Sciatic nerve (tissue), 2 donors: ENCODE data around the gene CRIP2. TPM values are rescaled to one million over a fixed set of nuclear protein-coding genes. Genes with fewer than 3 reads are reported as not detected.

Experiments
- ATAC-seq: fragments of 200-7000 bp; cut with Tn5 transposase; one replicate; pipeline ENCODE4 v1.9.1; 2020; ENCODE audit warnings: mild to moderate bottlenecking, moderate library complexity
- DNase-seq: peaks from one replicate; pipeline ENCODE4 v3.0.0-alpha.2; 2020; ENCODE audit warnings: low spot score
- intact Hi-C: fragments of 100-400 bp; cut with DNase I; formaldehyde crosslinking; loops from one replicate; pipeline ENCODE4 v1.14.2; 2022
- total RNA-seq: library from RNA; stranded (reverse); fragmentation: NEBNext Ultra II Directional; extraction: Animal tissue kit (Norgen Biotek cat#: 25700); gene quantifications from one replicate; pipeline ENCODE4 v1.2.1, GENCODE V29; 2021
- donor health status: DM: no; HTN: no; CAD: no.
- donor health status: DM: no; HTN: no; CAD: no.

Gene CRIP2
- total RNA-seq, 1 donor from 2014 or later: 172 TPM

- intact Hi-C loops: no loop called here
- ATAC-seq (no peak), DNase-seq (no peak)
Observed at GRCh38 chr14:105458010-105458409, 16.6 kb upstream of the CRIP2 start.

DNA sequence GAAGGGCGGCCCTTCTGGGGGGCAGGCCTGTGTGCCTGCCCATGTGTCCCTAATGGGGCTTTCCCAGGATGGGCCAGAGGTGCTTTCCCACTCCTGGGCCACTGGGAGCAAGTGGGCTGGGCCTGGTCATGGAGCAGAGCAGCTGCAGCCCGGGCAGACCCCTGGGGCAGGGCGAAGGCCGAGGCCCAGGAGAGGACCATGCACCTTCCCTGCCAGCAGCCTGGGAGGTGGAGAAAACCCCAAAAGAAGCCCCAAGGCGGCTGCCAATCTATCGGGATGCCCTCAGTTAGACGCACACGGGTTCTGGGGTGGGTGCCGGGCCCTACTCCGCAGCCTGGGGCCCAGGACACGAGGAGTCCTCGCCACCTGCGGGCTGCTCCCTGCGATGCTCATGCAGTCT, 16.1 kb upstream of the CRIP2 start:
- DNase-seq (no peak), ATAC-seq (no peak)
- intact Hi-C loops: no loop called here

- DNase-seq (no peak), ATAC-seq (no peak)
- intact Hi-C loops: no loop called here
Observed at GRCh38 chr14:105460116-105460515, 14.5 kb upstream of the CRIP2 start.

GRCh38 chr14:105460616-105461015, 14.0 kb upstream of the CRIP2 start:
- ATAC-seq (no peak), DNase-seq (no peak)
- intact Hi-C loops: no loop called here

GRCh38 chr14:105461903-105462302, 12.7 kb upstream of the CRIP2 start:
- no peak for DNase-seq
- ATAC-seq: no peak
- intact Hi-C loops: no loop called here

GRCh38 chr14:105464501-105464900, 10.1 kb upstream of the CRIP2 start:
- no peak for DNase-seq
- no peak for ATAC-seq
- intact Hi-C loops: no loop called here

DNA sequence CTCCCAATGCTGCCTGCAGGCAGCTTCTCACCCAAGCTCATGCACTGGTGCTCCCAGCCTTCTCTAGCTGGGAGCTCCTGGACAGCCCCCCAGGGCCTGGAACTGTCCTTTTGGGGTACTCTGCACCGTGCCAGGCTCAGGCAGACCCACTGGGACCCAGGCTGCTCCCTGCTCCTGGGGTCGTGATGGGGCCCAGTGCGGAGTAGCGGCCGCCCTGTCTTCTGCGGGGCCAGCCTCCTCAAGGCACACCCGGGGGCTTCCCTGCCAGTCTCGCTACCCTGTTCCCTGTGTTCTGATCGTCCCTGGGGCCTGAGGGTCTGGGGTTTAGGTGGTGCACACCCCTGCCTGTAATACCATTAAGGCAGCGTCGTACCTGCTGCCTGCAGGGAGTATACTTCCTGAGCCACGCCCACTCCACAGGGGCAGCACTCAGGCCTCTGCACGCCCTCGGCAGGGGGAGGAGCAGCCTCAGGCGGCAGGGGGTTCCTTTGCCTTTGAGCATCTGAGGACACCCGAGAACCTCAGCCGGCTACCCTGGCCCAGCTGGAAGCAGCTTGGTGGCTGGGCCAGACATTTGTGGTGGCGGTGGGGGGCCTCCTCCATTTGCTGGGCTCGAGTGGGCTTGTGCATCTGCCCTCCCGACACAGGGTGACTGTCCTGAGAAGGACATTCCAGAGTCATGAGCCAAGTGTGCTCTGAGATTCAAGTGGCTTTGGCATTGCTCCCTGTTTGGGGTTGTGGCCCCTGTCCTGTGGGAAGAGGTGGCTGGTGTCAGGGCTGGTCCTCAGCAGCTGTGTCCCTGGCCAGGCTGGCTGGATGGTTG, 9.2 kb upstream of the CRIP2 start:
- DNase-seq: no peak
- no peak for ATAC-seq
- intact Hi-C loops: no loop called here

DNA sequence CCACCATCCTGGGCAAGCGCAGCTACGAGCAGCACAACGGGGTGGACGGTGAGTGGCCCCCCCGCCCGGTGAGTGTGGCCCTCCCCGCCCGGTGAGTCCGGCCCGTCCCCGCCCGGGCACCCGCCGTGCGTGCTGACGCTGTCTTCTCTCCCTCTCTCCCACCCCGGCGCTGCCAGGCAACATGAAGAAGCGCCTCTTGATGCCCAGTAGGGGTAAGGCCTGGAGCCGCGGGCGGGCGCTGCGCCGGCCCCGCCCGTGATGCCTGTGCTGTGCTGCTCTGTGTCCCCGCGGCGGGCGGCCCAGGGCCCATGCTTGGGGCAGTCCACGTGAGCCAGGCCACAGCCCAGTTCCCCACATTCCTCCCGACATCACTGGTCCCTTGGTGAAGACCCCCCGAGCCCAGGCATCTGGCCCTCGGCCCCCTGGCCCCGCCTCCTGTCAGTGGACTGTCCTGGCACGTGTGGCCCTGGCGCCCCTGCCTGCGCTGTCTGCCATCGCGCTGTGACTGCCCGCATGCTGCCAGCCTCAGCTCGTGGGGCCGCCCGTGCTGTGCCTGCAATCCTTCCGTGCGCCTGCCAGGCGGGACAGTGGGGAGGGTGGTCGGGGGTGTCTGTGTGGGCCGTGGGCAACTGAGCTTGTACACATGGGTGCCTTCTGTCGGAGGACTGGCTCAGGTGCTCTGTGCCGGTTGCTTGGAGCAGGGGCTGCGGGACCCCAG, 7.9 kb upstream of the CRIP2 start:
- DNase-seq (no peak), ATAC-seq (no peak)
- intact Hi-C loops: no loop called here

DNA sequence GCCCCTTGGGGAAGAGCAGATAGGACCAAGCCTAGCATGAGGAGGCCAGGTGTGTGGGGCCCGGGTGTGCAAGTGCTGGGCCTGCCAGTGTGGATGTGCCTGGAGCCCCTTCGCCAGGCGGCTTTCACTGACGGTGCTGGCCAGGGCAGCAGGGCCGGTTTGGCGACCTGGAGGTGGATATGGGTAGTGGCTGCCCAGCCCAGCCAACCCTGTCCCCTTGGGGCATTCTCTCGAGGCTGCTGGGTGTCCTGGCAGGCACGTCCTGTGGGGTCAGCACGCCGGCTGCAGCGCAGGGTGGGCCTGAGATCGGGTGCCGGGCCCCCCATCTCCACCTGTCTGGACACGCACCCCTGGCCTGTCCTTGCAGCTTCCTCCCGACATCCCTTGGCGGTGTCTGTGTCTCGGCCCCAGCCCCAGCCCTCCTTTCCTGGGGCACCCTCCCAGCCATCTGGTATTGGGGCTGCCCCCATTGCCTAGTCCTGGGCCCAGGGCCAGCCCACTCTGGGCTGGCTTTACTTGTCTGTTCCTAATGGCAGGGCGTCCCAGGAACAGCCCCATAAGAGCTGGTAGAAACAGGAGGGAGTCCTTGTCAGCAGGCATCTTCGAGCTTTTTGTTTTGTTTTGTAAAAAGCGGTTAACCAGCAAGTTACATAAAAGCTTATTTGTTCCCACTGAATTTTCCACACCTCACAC, 7.2 kb upstream of the CRIP2 start:
- DNase-seq: no peak
- intact Hi-C loops: no loop called here

DNA sequence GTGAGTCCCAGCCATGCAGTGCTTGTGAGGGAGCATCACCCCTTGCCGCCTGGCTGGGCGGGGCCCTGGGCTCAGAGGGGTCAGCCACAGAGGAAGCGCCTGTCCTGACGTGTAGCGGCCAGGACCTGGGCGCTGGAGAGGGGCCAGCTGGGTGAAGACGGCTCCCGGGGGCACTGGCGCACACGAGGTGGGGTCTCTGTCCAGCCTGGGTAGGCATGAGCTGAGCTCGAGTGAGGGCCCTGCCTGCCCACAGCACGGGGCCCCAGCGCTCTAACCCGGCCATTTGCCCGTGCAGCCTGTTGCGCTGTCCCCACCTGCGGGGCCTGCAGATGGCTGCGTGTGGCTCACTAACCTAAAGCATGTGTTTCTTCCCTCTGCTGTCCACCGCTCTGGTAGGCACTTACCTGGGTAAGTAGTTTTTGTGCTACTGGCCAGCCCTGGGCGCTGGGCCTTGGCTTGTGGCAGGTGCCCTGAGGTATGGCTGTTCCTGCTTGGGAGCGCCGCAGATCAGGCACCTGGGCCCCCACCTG, 6.6 kb upstream of the CRIP2 start:
- DNase-seq (no peak), ATAC-seq (peak; percentile 1)
- intact Hi-C loops: no loop called here

More for the DNA sequence above, 7.2 kb upstream of the CRIP2 start:
- ATAC-seq: no peak

DNA sequence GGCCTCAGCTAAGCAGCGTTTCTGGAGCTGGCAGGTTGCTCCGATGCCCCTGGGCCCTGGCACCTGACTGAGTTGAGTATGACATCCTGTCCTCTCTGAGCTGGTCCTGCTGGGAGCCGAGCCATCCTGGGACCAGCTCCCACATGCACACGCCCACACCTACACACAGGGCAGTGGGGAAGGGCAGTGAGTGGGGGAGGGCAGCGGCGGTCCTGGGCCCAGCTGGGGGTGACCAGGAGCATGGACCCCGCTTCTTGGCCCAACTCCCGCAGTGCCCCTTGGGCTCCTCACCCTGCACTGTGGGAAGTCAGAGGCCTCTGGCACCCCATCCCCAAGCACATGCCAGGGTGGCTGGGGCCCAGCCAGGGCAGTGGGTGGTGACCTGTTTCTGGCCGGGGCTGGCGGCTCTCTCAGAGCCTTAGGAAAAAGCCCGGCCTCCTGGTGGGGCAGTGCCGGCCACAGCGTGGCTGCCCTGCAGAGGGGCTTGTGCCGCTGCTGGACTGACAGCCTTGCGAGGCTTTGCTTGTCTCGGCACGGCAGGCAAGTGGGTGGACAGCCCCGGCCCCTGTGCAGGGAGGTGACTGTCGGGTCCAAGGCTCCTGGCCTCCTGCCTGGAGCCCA, 5.9 kb upstream of the CRIP2 start:
- intact Hi-C loops: no loop called here
- DNase-seq (no peak), ATAC-seq (peak; percentile 30)

DNA sequence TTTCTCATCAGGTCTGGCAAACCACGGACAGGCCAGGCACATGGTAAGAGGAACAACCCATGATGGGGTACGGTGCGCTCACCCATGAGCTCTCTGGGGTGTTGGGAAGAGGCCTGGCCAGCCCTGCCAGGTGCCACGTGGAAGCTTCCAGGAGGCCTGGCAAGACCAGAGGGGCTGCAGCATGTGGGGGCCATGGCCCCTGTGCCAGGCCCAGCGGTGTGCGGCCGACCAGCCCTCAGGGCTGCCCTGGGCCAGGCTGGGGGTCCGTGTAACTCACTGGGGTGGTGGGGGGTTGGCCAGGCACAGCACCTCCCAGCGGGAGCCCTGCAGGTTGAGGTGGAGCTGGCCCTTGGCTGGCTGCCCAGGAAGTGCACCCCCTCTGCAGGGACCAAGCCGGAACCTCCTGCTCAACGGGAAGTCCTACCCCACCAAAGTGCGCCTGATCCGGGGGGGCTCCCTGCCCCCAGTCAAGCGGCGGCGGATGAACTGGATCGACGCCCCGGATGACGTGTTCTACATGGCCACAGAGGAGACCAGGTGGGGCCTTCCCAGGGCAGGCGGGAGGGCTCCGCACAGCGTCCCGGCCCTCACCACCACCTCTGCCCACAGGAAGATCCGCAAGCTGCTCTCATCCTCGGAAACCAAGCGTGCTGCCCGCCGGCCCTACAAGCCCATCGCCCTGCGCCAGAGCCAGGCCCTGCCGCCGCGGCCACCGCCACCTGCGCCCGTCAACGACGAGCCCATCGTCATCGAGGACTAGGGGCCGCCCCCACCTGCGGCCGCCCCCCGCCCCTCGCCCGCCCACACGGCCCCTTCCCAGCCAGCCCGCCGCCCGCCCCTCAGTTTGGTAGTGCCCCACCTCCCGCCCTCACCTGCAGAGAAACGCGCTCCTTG, 4.9 kb upstream of the CRIP2 start:
- intact Hi-C loops: no loop called here
- DNase-seq: no peak
- ATAC-seq: no peak

GRCh38 chr14:105470350-105471296, 4.0 kb upstream of the CRIP2 start:
- no peak for ATAC-seq
- intact Hi-C loops: no loop called here
- no peak for DNase-seq

DNA sequence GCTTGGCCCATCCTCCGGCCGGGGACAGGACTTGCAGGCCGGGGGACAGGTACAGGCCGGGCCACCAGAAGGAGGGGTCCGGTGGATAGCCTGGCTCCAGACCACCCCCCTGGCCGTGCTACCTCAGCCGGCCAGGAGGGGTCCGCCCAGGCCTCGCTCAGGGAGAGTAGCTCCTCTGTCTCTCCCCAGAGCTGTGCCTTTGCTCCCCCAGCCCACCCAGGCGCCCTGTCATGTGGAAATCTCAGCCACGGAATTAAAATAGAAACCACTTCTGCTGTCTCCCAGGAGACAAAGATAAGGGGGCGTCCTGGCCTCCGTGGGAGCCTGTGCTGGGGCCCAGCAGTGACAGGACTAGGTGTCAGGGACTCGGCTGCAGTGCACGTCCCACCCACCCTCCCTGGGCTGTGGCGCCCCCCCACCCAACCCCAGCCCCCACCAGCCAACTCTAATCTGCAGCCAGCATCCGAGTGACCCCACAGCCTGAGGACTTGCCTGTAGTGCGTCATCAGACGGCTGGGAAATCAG, 3.3 kb upstream of the CRIP2 start:
- ATAC-seq (no peak), DNase-seq (no peak)
- intact Hi-C loops: no loop called here

GRCh38 chr14:105471823-105472485, 2.7 kb upstream of the CRIP2 start:
- intact Hi-C loops: no loop called here
- ATAC-seq (no peak), DNase-seq (no peak)

GRCh38 chr14:105472486-105472991, 2.1 kb upstream of the CRIP2 start:
- DNase-seq (no peak), ATAC-seq (no peak)
- intact Hi-C loops: no loop called here
